ENCODE results near the gene PHACTR1. TPM values are rescaled to one million over a fixed set of nuclear protein-coding genes. Genes with fewer than 3 reads are reported as not detected.
"Not testable (repeated sequence)": the region's sequence is repeated elsewhere in the genome, so short reads cannot be mapped to it uniquely, and the experiment has no call there.

PHACTR1 gene
- total and polyA plus RNA-seq, 2 experiments from 2014 or later: 0.65 to 3.2 TPM

GRCh38 chr6:12944001-12944400 lies 227.4 kb downstream of the PHACTR1 start:
- H3F3A ChIP-seq (ENCODE audit: insufficient read depth): no peaks in the 10 kb centered on the region; the same call in 1 of the 2 replicates
- no peaks in the 10 kb centered on the region for H3K4me1 ChIP-seq (ENCODE audit: insufficient read depth)
- WGBS, 2 experiments (ENCODE audit: low coverage in 1 of 2, low lambda C conversion rate in 2 of 2, missing lambda C conversion rate in 2 of 2): 69 to 74% methylated on average over 2 of the region's 2 CpGs
- no peak overlapping the region for H2AFZ ChIP-seq
- H3K36me3 ChIP-seq (ENCODE audit: low read depth): no peaks in the 10 kb centered on the region
- no peak overlapping the region for H3K27ac ChIP-seq
- H3K4me3 ChIP-seq: no peak overlapping the region
- no peak for DNase-seq
- no peaks in the 10 kb centered on the region for H4K20me1 ChIP-seq (ENCODE audit: insufficient read depth)
- TF ChIP-seq EZH2phosphoT487 (IDR thresholded peaks at IDR 0.05; ENCODE audit: insufficient read depth, low read depth): no peak
- no peak for TF ChIP-seq EZH2 (IDR thresholded peaks at IDR 0.05; ENCODE audit: insufficient read depth, poor library complexity, severe bottlenecking)
- in situ Hi-C loops (cut with MboI): no loop called here
- H3K79me2 ChIP-seq (ENCODE audit: insufficient read depth): no peaks in the 10 kb centered on the region
- H3K9me2 ChIP-seq (ENCODE audit: insufficient read depth): no peaks in the 10 kb centered on the region
- H3K27me3 ChIP-seq (replicated peaks; ENCODE audit: insufficient read depth): 0 out of 2 replicates have a peak, but pooled peaks cover 1% of the 10 kb centered on the region
- no peaks in the 10 kb centered on the region for H3K9me3 ChIP-seq (ENCODE audit: low read depth)
- no peak overlapping the region for H3K9ac ChIP-seq
- H3K4me2 ChIP-seq (ENCODE audit: unreplicated experiment): no peak overlapping the region

GRCh38 chr6:12944528-12944927 lies 228.0 kb downstream of the PHACTR1 start:
- H3K9me3 ChIP-seq (ENCODE audit: low read depth); H3K4me1 ChIP-seq (ENCODE audit: insufficient read depth); H3K9me2 ChIP-seq (ENCODE audit: insufficient read depth); H3K4me3 ChIP-seq; H3K27ac ChIP-seq; H3F3A ChIP-seq (ENCODE audit: insufficient read depth); H3K36me3 ChIP-seq (ENCODE audit: low read depth); H3K27me3 ChIP-seq (replicated peaks; ENCODE audit: insufficient read depth); H3K79me2 ChIP-seq (ENCODE audit: insufficient read depth); H4K20me1 ChIP-seq (ENCODE audit: insufficient read depth); in situ Hi-C loops (cut with MboI); DNase-seq; H3K4me2 ChIP-seq (ENCODE audit: unreplicated experiment); H3K9ac ChIP-seq; H2AFZ ChIP-seq: not testable (repeated sequence)
- 90 to 95% methylated on average over 9 to 16 of the region's 16 CpGs for WGBS, 2 experiments (ENCODE audit: low coverage in 1 of 2, low lambda C conversion rate in 2 of 2, missing lambda C conversion rate in 2 of 2)

- Histone ChIP-seq H3K27ac (no peak overlapping the region), H3K4me3 (no peak overlapping the region), H4K20me1 (ENCODE audit: insufficient read depth) (no peaks in the 10 kb centered on the region), H3K27me3 (replicated peaks; ENCODE audit: insufficient read depth) (no peaks in the 10 kb centered on the region), H2AFZ (no peak overlapping the region), H3K9ac (no peak overlapping the region), H3K4me2 (ENCODE audit: unreplicated experiment) (no peak overlapping the region), H3K36me3 (ENCODE audit: low read depth) (no peaks in the 10 kb centered on the region), H3K9me2 (ENCODE audit: insufficient read depth) (no peaks in the 10 kb centered on the region), H3F3A (ENCODE audit: insufficient read depth) (no peaks in the 10 kb centered on the region; the same call in 1 of the 2 replicates), H3K79me2 (ENCODE audit: insufficient read depth) (no peaks in the 10 kb centered on the region), H3K9me3 (ENCODE audit: low read depth) (no peaks in the 10 kb centered on the region), H3K4me1 (ENCODE audit: insufficient read depth) (no peaks in the 10 kb centered on the region)
- WGBS, 2 experiments (ENCODE audit: low coverage in 1 of 2, low lambda C conversion rate in 2 of 2, missing lambda C conversion rate in 2 of 2): 53% methylated on average over 4 of the region's 4 CpGs
- TF ChIP-seq EZH2phosphoT487 (IDR thresholded peaks at IDR 0.05; ENCODE audit: insufficient read depth, low read depth) (no peak), EZH2 (IDR thresholded peaks at IDR 0.05; ENCODE audit: insufficient read depth, poor library complexity, severe bottlenecking) (no peak)
- no peak for DNase-seq
- in situ Hi-C loops (cut with MboI): no loop called here
These were observed 230.7 kb downstream of the PHACTR1 start for GRCh38 chr6:12947151-12947871.

GRCh38 chr6:12947967-12948366 lies 231.4 kb downstream of the PHACTR1 start:
- H4K20me1 ChIP-seq (ENCODE audit: insufficient read depth): no peaks in the 10 kb centered on the region

More at GRCh38 chr6:12947967-12948366, 231.4 kb downstream of the PHACTR1 start:
- in situ Hi-C loops (cut with MboI): no loop called here
- Histone ChIP-seq H3K9ac (no peak overlapping the region), H3K4me1 (ENCODE audit: insufficient read depth) (no peaks in the 10 kb centered on the region), H3K27me3 (replicated peaks; ENCODE audit: insufficient read depth) (no peaks in the 10 kb centered on the region), H3F3A (ENCODE audit: insufficient read depth) (no peaks in the 10 kb centered on the region; the same call in 1 of the 2 replicates), H3K36me3 (ENCODE audit: low read depth) (no peaks in the 10 kb centered on the region), H3K9me3 (ENCODE audit: low read depth) (no peaks in the 10 kb centered on the region), H3K27ac (no peak overlapping the region), H2AFZ (no peak overlapping the region), H3K4me2 (ENCODE audit: unreplicated experiment) (no peak overlapping the region), H3K79me2 (ENCODE audit: insufficient read depth) (no peaks in the 10 kb centered on the region), H3K4me3 (no peak overlapping the region), H3K9me2 (ENCODE audit: insufficient read depth) (no peaks in the 10 kb centered on the region)
- WGBS, 2 experiments (ENCODE audit: low coverage in 1 of 2, low lambda C conversion rate in 2 of 2, missing lambda C conversion rate in 2 of 2): 97 to 100% methylated on average over 1 of the region's 1 CpG
- TF ChIP-seq EZH2 (IDR thresholded peaks at IDR 0.05; ENCODE audit: insufficient read depth, poor library complexity, severe bottlenecking) (no peak), EZH2phosphoT487 (IDR thresholded peaks at IDR 0.05; ENCODE audit: insufficient read depth, low read depth) (no peak)
- DNase-seq: no peak

Measured in GM23248 (cell line).